Embryonic facial prominence (tissue), 1 donor: ENCODE results near the gene BLM.

Source experiments
- DNase-seq: peaks from one replicate; pipeline ENCODE4 v3.0.0-alpha.2; 2016; ENCODE audit errors: extremely low spot score

Gene BLM

DNA sequence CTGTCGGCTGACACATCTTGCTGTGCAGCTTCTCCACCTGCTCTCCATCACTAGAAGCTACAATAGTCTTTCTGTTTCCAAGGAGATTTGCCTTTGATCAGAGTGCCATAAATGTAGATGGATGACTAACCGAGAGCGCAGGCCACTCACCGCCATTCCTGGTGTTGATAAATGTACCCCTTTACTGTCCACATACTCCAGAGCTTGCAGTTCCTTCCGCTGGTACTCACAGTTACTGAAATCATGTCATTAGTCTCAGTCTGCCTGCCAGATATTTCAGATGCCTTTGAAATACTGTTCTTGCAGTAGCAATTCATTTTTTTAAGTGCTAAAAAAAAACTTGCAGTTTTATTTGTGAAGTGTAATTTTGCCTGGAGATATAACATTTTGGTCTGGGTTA, 72.3 kb downstream of the BLM start:
- DNase-seq: no peak

DNA sequence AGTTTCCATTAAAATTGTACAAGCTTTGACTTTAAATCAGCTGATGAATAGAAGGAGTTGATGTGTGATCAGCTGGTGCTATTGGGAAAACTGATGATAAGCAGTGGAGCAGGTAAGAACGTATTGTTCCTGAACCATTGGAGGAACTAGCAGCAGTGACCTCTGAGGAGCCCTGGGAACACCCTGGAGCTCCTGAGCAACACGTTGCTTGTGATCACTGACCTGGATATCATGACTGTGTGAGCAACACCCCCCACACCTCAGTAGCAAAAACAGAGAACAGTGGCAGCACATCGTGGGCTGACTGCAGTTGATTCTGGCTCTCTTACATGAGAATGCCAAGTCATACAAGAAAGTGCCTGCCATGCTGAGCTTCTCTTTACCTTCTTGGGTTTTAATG, 72.9 kb downstream of the BLM start:
- no peak for DNase-seq

DNA sequence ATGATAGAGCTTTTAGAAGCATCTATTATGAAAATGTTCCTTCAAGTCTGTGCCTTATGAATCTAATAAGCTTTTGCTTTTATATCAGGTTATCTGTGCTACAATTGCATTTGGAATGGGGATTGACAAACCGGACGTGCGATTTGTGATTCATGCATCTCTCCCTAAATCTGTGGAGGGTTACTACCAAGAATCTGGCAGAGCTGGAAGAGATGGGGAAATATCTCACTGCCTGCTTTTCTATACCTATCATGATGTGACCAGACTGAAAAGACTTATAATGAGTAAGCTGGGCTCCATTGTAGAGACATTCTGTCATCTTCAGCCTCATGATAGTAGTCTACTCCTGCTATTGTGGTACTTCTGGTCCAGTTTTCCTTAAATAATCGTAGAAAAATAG, 73.4 kb downstream of the BLM start:
- DNase-seq: no peak

DNA sequence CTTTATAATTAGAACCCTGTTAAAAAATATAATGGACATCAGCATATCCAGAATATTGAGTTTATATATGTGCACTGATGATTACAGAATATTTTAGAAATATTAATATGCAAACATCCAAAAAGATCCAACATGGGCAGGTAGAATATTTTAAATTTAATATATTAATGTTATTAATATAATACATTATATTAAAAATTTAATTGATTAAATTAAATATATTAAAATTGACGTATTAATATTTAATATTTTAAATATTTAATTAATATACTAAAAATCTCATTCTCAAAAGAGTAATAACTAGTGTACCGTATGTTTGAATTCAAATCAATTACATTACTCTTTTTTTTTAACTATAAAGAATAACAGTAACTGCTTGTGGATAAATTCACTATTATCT, 77.4 kb downstream of the BLM start:
- no peak for DNase-seq

DNA sequence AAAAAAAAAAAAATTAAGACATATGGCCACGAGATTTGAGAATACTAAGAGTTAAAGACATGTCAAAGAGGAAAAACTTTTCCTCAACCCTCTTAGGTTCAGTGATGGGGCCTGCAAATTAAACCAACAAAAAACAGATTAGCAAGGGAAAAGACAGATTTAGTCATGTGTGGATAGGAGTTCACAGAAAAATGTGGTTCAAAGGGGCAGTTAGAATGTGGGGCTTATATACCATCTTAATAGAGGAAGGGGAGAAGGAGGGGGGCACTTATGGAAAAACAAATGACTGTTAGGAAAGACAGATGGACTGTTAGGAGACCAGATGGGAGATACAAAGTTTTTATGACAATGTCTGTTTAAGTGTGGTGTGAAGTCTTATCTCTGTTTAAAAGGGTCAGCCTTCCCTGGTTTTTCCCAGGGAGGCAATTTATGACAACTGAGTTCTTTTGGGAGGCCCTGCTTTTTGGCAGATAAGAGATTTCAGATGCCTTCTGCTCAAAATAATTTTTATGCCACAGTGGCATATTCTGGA, 82.6 kb downstream of the BLM start:
- DNase-seq: no peak

DNA sequence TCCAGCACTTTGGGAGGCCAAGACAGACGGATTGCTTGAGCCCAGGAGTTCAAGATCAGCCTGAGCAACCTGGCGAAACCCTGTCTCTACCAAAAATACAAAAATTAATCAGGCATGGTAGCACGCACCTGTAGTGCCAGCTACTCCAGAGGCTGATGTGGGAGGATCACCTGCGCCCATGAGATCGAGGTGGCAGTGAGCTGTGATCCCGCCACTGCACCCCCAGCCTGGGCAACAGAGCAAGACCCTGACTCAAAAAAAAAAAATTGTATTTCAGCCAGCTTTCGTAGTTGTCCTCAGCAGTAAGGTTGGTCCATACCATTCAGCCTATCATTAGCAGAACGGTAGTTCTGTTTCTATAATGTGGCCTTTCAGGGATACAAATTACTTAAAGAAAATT, 84.7 kb downstream of the BLM start:
- no peak for DNase-seq

DNA sequence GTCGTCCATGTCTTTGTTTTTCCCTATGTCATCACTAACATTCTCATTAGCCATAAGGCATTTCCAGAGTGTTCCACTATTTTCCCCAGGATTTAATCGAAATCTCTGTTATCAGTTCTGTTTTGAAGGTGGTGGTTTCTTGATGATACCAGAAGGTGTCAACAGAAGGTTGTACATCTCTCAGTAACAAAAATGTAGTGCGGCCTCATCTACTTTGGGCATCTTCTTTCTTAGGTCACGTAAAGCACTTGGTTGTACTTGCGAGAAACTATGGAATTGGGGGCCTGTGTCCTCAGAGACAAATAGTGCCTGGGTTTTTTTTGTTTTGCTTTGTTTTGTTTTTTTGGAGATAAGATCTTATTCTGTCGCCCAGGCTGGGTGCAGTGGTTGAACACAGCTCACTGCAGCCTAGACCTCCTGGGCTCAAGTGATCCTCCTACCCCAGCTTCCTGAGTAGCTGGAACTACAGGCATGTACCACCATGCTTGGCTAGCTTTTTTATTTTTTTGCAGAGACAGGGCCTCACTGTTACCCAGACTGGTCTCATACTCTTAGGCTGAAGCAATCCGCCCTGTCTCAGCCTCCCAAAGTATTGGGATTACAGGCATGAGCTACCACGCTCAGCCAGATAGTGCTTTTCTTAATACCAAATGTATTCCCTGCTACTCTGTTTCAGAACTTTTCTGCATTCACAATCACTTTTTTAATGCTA, 90.1 kb downstream of the BLM start:
- no peak for DNase-seq

DNA sequence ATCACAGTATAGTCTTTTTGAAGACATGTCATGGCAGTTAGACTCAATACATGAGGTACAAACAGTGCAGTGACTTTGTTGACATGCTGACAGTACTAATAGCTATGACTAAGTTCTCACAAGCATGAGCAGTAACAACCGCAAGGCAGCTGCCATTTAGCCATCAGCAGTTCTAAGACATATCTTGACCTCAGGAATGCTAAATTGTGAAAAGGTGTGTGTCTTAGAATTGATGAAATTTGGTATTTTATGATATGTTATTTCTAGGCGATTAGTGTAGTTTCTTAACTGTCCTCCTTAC, 90.6 kb downstream of the BLM start:
- no peak for DNase-seq

DNA sequence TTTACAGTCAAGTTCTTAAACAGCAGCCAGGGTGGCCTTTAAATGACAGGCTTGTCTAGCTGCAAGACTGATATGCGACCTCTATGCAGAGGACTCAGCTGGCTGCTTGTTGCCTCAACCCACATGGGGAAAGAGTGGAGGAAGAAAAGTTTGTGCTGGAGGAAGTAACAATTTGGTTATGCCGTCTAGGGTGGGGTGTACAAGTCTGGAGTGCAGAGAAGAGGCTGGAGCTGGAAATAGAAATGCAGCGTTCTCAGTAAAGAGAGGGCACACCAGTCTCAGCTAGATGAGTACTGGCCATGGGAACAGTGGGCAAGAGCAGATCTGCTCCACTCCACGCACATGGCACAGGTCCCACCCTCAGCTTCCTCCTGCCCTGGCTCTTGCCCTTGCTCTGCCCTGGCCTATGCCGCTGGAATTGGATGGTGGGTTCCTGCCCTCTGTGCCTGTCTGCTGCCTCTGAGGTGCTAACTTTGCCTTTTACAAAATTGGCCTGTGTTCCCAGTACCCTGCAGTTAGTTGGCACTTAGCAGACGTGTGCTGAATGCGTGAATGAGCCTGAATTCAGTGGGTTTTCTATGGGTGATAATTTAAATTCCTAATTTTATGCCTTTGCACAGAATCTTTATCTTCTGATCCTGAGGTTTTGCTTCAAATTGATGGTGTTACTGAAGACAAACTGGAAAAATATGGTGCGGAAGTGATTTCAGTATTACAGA, 91.5 kb downstream of the BLM start:
- DNase-seq: no peak

DNA sequence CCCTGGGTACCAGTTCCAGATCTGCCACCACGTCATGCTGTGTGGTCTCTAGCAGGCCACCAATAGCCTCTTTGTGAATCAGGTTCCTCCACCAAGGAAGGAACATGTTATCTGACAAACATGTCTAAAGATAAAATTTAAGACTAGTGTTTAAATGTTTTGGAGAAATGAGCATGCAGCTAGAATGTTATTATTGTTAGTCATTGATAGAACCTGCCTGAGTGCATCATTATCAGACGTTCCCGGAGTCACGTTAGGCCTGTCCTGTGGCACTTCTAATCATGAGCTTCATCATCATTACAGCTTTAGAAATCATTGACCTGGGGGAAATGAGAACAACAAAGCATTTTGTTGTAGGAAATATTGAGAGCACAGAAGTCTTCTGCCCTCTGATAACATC, 92.4 kb downstream of the BLM start:
- no peak for DNase-seq

DNA sequence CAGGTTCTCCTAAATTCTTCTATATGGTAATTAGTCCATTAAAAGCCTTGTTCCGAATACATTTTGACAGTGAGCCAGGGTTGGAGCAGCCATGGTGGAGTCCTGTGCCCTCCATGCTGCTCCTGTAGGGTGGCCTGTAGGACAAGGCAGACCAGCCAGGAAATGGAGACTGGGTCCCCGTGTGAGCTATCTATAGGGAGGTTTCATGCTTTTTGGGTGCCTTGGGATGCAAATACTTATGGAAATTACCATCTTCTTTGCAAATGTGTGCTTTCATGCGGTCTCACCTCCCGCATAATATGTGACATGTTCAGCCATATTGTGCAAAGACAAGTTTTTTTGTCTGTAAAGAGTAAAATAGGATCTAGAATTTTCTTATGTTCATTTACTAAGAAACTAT, 93.2 kb downstream of the BLM start:
- no peak for DNase-seq

DNA sequence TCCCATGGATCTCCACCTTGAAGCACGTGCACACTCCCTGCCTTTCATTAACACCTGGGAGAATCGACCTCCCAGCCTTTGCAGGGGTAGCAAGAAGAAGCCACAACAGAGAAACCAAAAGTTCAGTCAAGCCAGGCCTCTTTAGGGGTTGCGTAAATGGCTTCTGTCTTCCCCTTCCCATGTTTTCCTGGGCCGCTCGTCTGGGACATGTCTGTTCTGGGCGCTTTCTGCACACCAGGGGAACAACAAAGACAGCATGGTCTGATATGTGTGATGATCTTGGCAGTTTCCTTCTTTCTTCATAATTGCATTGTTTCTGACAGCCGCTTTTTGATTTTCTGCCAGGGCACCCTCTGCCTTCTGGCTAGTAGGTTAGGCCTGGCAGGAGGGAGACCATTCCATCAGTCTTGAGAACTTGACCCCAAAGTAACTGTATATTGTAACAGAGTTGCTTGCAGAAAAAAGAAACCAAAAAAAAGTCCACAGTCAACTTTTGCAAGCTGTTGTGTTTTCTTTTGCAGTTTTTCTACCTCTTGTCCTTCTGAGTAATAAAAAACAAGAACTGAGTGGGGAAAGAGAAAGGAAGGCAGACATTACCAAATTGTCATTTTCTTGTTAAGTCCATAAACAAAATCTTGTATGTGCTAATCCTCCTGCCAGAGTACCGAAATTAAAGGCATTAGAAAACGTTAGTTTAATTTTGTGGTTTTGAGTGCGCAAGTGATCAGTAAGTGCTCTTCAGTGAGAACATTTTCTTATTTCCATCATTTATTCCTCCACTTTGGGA, 95.2 kb downstream of the BLM start:
- DNase-seq: no peak

DNA sequence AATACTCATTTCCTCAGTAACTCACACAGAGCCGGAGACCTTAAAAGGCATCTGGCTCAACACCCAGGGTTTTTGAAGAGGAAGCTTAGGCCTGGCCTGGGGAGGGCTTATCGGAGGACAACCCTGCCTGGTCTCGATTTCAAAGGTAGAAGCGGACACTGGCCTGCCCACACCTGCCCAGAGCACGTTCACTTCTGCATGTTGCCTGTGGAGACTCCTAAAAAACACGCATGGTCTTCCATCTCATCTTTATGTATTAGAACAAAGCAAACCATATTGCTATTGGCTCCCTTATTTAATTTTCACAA, 95.8 kb downstream of the BLM start:
- no peak for DNase-seq

DNA sequence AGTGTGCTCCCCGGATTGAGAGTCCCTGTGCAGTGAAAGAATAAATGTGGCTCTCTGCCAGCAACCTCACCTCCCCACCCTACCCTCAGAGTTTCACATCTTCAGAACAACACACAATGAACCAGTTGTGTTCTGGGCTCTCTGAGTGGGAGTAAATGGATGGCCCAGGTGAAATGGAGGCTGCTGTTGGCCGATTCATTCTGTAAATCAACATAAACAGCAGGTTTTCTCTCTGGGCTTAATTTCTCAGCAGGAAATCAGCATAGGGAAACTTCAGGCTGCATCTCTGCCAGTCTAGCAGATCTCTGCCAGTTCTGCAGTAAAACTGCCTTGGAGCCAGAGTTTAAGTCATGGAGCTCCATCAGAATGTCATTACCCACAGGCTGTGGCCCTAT, 96.6 kb downstream of the BLM start:
- no peak for DNase-seq

DNA sequence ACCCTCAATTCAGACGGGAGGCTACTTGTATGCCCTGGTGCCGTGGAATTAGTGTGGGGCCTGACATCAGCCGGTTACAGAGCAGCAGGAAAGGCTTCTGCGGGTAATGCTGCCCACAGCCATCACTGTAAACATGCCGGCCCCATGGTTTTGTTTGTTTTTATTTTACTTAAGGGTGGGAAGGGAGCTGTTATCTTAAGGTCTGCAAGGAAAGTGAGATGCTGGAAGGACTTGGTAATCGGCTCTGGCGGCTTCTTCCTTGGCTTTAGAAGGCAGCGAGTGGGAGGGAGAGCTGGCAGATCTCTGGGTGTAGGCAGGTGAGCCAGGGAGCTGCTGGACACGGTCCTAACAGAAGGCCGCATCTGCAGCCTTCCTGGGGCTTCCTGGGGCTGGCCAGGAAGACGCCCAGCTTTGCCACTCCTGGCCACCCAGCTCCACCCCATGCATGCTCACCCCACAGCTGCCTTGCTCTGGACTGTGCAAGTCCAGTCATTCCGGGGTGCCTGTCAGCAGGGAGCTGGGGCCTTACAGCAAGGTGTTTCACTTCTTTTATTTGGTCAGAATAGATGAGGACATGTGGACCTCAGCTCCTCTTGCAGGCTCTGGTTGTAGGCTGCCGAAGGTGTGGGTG, 97.2 kb downstream of the BLM start:
- DNase-seq: no peak

DNA sequence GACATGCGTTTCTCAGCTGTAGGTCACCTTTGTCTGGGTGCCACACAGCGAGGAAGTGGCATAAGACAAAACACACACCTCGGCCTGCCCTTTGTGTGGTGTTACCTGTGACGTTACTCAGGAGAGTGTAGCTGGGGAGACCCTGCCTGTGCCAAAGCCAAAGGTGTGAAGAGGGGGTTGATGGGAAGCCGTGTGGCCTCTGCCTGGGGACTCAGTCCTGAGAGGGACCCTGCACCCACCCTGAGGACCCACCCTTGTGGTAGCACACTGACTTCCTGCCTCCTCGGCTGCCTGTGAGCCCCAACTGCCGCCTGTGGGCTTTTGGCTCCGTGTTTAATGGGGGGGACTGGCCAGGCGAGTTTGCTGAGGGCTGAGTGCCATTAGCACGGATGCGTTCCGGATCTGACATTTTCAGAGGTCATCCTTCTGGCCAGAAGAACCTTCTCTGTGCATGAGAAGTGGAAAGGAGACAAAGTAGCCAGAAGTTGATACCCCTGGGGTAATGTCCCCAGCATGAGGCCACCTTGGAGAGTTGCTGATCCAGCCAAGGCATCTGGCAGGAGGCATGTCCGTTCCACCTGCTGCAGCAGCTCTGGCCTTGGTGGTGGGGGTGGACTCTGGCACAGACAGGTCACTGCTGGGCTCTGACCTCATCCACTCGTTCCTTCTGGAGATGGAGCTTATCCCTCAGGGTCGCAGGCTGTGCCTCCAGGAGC, 99.4 kb downstream of the BLM start:
- DNase-seq: no peak

DNA sequence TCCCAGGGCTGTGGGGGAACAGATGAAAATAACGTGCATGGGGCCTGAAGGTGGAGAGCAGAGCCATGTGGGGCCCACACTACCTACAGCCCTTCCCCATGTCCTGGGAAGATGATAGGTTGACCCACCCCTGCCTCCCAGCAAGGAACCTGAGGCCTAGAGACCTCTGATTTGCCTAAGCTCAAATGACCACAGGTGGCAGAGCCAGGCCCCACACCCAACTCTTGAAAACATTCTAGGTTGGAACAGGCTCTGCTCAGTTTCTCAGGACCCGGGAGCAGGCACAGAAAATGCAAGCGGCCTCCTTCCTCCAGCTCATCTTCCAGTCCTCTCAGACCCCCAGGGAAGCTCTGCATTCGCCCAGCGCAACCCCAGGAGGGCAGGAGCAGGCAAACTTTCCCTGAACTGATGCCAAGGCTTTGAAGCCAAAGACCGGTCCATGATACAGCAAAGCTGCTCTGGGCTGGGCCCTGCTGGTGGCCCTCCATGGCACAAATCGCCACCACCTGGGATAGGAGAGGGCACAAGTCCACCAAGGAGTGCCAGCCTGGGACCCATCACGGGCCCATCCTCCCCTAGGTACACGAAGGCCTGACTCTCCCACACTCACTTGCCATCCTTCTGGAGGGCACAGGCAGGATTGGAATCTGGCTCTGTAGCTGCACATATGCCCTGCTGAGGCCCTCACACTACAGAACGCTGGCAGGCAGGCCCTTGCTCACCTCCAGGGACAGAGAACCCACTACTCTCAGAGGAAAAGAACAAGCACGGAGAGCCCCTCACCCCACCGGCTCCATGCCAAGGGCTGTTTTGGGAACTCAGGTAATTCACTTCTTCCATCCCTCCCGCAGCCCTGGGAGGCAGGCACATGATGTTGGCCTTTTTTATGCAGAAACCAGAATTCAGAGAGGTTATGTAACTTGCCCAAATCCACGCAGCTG, 100.2 kb downstream of the BLM start:
- DNase-seq: no peak

DNA sequence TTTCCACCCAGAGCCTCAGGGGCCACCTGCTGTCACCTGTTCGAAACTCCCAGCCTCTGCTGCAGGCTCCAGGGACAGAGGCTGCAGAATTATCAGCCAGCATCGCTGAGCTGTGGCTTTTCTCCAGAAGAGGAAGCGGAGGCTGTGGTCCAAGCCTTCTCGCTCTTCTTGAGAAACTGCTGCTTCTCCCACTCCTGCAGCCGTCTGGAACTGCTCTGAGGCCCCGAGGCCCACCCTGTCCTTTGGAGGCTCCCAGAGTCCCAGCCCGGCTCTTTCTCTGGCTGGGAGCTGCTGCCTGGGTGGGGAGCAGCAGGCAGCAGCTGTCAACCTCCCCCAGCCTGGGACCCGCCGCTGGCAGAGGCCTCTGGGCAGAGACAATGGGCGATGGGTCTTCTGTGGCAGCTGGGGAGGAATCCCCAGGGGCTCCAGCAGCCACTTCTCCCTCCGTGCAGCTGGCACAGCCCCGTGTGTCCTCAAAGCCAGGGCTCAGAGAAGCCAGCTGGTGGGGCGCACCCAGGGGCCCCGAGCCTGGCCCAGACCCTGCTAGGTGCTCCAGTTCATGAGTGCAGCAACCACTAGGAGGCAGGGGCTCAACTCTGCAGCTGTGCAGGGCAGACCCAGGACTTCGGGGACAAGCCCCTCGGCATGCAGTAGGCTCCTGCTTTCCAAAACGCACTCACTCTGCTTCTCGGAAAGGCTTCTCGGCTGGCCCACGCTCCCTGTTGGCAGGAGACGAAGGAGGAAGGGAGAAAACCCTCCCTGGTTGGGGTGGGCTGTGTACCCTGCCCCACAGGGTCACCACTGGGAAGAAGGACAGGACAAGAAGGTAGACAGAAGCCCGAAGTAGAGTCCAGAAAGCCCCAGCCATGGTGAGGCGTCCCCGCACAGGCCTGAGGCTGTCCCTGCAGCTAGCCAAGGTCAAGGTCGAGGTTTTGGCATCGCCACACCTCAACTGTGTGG, 101.4 kb downstream of the BLM start:
- no peak for DNase-seq

DNA sequence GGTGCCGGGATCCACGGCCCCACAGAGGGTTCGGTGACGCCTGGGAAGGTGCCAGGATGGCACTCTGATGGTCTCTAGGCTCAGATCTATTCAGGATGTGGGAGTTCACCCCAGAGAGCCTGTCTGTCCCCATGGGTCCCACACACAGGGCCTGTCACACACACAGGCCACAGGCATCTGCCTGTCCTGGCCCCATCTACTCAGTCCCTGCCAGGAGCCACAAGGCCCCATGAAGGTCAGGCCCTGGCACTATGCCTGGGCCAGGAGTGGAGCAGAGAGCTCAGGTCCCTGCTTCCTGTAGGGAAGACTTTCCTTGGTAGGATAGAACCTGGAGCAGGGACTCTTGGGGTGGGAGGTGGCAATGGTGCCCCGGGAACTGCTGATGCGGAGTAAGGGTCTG, 102.2 kb downstream of the BLM start:
- no peak for DNase-seq

DNA sequence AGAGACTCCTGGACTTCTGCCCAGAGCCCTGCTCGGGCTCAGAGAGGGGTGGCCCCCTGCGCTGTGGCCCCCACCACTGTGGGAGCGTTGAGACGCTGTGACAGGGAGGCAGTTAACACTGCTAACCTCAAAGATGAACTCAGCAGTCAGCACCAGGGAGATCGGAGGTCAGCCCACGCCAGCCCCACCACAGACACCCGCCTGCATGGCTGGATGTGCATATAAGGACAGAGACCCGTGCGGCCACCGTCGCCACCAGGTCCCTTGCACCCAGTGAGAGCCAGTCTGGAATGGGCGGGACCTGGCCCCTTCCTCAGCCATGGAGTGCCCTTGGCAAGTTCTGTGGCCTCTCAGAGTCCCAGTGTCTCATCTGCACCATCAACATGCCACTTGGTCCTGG, 102.7 kb downstream of the BLM start:
- DNase-seq: no peak
